Activated CD8-positive, alpha-beta memory T cell treated with anti-CD3 and anti-CD28 coated beads, Interleukin-2, amount 50 U/mL, for 48 hours (primary cell): Measurements from ENCODE around the gene ANXA6.
"Not testable (repeated sequence)": the region's sequence is repeated elsewhere in the genome, so short reads cannot be mapped to it uniquely, and the experiment has no call there.

Experiments
- DNase-seq: peaks from one replicate; pipeline ENCODE4 v3.0.0-alpha.2; 2020

Gene ANXA6

DNA sequence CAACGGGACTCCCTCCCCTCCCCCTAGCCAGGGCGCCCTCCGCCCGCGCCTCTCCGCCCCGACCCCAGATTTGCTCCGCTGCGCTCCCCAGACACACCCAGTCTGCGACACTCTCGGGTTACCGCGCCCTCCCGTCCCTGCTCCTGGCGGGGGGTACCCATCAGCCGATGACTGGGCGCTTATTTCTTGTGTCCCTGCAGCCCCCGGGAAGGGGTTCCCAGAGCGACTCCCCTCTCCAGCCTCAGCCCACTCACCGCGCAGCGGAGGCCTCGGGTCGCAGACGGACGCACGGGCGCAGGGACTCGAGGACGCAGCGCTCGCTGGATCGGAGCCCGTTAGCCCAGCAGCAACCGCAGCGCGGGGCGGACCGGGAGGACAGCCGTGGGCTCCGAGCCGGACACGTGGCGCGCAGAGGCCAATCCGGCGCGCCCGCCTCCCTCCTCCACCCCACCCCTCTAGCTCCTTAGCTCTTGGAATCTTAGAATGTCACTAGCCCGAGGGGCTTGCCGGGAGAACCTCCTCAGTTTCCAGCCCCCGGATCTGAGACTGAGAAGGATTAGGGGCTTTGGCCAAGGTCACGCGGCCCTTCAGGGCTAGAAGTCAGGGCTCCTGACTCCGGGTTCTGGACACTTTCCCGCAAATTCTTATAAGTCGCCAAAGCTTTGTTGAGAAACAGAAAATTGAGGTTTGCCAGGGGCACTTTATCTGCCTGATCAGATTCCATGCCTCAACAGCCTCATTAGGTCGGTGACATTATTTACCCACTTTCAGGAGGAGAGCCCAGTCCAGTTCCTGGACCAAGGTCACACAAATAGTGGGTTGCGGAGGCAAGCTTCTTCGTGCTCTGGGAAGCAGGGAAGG, at the start of gene ANXA6:
ANXA6 (minus strand) TSS at position 354 of the 861 bp plus-strand sequence. CDS start 9,878 bp downstream, outside the sequence.
- DNase-seq: peak; percentile 85

DNA sequence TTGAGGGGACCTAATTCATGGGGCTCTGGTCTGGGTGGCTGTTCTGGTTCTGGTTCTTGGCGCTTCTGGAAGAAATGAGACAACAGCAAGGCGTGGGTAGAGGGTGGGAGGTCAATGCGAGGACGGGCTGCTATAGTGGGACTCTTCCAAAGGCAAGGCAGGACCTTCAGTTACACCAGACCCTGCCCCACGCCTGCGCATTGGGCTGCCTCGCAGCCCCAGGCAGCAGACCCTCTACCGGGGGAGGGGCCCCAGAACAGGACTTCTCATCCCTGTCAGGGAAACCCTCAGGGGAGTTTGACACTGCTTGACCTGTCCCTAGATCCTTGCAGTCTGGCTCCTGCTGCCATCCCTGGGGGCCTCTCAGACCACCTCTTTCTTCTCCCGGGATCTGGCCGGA, 47.8 kb upstream of the ANXA6 start:
- peak; percentile 48 for DNase-seq

DNA sequence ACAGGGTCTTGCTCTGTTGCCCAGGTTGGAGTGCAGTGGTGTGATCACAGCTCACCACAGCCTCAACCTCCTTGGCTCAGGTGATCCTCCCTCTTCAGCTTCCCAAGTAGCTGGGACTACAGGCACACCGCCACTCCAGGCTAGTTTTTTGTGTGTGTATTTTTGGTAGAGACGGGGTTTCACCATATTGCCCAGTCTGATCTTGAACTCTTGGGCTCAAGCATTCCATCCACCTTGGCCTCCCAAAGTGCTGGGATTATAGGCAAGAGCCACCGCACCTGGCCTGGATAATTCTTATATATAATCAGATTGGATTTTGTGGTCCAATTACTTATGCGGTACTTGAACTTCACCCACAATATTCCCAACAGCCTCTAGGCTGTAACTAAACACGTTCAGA, 46.5 kb upstream of the ANXA6 start:
- peak; percentile 44 for DNase-seq

DNA sequence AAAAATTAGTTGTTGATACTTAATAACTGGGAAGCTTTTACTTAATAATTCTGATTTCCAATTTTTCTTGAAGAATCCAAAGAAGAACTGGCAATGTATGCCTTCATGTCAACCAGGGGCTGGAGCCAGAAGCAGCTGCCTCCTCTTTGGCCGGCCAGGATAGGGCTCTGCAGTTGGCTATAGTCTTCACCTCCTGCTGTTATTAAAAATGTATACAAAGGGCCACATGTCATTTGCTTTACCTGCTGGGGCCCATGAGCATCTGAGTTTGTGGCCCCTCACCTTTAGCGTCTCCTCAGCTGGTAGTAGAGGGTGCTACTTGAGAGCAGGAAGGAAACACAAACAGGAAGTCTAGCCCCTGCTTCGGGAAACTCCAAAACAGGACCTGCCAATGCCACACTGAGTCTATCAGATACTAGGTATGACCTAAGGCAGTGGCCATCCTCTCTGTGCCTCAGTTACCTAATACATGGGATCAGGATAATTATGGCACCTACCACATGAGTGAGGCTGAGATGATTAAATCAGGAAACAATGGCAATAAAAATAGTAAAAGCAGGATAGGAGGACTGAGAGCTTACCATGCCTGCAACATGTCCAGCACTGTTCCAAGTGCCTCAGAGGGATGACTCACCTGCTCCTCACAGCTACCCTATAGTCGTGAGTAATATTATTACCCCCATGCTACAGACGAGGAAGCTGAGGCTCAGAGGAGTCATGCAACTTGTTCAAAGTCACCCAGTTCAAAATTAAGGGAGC, 45.0 kb upstream of the ANXA6 start:
- peak; percentile 55 for DNase-seq

DNA sequence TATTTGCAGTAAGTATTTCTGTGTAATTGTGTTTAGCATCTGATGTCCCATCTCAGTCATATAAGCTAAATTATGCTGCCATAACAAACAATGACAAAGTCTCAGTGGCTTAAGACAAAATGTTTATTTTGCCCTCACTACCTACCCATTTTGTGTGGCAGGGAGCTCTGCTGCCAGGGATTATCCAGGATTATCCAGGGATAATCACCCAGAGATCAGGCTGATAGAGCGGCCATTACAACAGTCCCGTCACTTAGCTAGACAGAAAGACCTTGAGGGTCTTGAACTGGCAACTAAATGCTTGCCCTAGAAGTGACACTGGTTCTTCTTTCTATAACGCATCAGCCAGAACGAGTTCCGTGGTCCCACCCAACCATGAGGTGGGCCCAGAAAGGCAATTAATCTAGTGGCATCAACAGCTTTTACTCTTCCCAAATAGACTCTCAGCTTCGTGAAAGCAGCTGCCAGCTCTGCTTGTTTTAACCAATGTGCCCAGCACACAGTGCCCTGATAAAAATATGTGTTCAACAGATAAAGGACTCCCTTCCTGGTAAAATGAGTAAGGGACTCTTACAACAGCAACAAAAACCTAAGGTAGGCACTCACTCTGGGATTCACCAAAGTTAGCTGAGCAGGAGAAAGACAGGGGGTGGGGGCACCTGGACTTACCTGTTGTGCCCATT, 43.5 kb upstream of the ANXA6 start:
- DNase-seq: peak; percentile 34

DNA sequence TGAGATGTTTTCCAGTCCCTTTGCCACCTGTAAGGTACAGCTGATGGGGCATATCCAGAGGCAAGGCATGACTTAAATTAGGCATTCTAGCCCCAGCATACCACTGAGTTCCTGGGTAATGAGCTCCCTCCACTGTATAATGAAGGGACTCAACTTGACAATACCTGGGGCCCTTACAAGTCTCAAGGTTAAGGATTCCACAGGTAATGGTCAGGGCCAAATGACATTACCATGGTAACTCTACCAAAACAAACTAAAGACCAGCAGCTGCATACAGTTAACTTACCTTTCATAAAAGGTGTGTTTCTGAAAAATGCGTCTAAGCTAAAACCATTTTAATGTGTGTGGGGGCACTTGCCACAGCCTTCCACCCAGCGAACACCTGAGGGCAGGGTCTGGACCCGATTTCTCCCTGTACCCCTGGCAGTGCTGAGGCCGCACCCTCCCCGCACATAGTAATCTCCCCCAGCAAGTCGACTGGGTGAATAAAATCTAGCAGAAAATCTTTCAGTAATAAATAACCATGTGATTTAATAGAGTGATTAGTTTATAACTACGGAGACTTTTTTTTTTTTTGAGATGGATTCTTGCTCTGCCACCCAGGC, 42.1 kb upstream of the ANXA6 start:
- DNase-seq: no peak

DNA sequence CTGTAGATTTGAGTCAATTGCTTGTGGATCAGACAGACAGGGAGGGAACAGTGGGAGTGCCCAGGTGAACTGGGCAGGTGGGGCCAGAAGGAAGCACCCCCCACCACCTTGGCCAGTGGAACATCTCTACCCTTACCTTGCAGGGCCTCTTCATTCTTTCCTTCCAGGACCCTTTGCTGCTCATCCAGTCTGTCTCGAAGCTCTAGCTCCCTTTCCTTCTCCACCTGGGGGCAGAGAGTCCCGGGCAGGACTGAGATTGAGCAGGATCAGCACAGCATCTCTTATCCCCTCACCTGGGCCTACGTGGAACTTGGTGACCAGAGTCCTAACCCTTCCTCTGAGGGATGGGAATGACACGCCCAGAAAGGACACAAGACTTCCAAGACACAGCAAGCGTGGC, 41.3 kb upstream of the ANXA6 start:
- peak; percentile 40 for DNase-seq

DNA sequence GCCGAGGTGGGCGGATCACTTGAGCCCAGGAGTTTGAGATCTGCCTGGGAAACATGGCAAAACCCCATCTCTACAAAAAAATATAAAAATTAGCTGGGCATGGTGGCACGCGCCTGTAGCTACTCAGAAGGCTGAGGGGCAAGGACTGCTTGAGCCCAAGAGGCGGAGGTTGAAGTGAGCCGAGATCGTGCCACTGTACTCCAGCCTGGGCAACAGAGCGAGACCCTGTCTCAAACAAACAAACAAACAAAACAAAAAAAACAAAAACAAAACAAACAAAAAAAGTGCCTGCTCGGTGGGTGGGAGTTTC, 39.7 kb upstream of the ANXA6 start:
- DNase-seq: not testable (repeated sequence)

DNA sequence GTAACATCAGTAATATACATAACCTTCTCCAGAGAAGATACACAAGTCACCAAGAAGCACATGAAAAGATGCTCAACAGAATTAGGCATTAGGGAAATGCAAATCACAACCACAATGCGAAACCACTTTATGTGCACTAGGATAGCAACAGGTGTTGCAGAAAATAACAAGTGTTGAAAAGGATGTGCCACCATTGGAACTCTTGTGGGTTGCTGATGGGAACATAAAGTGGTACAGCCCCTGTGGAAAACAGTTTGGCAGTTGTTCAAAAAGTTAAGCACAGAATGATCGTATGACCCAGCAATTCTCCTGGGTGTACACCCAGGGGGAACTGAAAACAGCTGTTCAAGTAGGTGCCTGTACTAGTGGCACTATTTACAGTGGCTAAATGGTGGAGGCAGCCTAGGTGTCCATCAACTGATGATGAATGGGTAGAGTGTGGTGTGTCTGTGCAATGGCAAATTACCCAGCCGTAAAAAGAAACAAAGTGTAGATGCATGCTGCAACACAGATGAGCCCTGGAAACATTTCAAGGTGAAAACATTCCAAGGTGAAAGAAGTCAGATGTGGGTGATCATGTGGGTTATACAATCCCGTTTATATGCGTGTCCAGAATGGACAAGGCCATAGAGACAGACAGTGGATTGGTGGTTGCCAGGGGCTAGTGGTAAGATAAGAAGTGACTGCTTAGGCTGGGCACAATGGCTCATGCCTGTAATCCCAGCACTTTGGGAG, 39.1 kb upstream of the ANXA6 start:
- DNase-seq: peak; percentile 29

DNA sequence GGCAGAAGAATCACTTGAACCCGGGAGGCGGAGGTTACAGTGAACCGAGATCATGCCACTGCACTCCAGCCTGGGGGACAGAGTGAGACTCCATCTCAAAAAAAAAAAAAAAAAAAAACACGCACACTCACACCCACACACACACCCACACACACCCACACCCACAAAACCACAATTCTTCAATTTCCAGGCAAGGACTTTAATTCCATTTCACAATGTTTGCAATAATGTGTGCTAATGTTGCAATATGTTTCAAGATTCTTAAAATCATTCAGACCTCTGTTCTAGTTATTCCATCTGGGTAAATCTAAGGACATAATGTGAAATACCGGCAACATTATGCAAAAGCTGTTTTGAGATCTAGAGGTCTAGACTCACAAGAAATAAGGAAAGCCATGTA, 38.0 kb upstream of the ANXA6 start:
- peak; percentile 49 for DNase-seq

DNA sequence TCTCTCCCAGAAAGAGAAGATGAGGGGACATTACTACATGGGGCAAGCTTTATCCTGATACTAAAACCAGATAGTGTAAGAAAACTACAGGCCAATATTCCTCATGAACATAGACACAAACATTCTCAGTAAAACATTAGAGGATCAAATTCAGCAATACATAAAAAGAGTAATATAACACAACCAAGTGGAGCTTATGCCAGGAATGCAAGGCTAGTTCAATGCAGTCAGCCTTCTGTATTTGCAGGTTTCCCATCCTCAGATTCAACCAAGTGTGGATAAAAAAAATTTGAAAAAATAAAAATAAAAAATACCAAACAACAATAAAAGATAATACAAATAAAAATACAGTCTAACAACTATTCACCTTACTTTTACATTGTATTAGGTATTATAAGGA, 35.0 kb upstream of the ANXA6 start:
- DNase-seq: no peak

DNA sequence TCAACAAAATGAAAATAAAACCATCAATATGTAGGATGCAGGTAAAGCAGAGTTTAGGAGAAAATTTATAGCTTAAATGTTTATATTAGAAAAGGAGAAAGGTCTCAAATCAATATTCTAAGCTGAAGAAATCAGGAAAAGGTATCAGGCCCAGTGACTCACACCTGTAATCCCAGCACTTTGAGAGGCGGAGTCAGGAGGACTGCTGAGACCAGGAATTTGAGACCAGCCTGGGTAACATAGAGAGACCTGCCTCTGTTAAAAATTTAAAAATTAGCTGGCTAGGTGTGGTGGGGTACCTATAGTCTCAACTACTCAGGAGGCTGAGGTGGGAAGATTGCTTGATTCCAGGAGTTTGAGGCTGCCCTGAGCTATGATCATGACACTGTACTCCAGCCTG, 34.1 kb upstream of the ANXA6 start:
- DNase-seq: no peak

DNA sequence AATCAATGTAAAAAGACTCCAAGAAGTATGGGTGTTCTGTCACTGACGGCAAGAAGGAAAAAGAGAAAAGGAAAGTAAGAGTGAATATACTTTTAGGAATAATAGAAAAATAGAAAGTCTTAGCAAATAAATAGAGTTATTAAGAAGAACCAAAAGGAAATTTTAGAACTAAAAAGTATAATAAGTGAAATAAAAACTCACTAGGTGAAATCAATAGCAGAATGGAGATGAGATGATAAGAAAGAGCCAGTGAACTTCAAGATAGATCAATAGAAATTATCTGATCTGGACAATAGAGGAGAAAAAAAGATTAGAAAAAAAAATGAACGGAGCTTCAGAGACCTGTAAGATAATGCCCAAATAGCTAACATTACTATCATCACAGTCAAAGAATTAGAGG, 31.6 kb upstream of the ANXA6 start:
- no peak for DNase-seq

DNA sequence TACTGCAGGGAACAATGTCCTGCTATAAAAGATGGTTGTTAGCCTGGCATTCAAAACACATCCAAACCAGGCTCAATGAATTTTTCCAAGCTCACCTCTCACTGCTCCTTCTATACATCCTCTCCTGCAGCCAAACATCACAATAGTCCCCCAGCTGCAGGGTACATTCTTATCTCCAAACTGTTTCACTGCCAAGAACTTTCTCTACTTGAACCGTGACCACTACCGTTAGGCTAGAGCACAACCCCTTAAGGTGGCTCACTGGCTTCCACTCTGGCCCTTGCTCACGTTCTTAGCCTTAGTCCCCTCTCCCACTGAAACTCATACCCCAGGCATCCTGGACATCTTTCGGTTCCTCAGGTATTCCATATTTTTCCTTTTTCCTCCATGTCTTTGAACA, 29.0 kb upstream of the ANXA6 start:
- DNase-seq: no peak

DNA sequence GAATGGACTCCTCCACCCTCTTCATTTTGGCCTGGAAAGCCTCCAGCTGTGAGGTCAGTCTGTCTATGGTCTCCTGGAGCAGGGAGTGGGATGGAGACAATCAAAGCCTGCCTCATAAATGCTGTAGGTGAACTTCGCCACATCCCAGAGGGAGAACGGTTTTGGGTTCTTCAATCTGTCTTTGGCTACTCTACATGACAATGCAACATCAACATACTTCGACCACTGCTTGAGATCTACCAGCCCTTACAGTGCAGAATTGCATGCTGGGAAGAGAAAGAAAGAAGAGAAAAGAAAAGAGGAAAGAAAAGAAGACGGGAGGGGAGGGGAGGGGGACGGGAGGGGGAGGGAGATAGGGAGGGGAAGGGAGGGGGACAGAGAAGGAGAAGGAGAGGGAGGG, 28.5 kb upstream of the ANXA6 start:
- no peak for DNase-seq

DNA sequence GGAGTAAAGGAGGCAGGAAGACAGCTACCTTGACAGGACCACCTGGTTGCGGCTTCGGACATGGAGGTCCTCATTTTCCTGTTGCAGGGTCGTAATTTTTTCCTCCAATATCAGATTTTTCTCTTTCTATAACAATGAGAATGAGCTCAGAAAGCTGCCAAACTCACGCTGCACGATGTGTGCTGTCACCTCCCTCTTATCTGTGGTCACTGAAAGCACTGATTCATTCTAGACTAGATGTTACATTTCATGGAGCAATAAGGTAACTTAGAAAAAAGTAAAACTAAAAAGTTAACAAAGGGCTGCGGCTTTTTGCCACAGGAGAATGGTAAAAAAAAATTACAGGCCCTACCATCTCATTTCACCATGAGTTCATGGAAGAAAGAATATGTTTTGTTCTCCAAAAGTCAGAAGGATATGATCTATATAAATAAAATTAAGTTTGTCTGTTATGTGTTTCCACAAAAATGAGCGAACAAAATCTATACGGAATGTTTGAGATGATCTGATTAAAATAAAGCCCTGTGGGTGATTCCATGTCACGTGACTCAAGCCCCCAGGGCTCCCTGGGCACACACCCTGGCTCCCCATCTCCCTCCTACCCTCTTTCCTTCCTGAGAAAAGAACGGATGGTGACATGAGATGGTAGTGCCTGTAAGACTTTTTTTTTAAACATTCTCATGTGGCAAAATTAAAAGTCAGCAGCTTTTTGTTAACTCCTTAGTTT, 26.9 kb upstream of the ANXA6 start:
- DNase-seq: peak; percentile 44

DNA sequence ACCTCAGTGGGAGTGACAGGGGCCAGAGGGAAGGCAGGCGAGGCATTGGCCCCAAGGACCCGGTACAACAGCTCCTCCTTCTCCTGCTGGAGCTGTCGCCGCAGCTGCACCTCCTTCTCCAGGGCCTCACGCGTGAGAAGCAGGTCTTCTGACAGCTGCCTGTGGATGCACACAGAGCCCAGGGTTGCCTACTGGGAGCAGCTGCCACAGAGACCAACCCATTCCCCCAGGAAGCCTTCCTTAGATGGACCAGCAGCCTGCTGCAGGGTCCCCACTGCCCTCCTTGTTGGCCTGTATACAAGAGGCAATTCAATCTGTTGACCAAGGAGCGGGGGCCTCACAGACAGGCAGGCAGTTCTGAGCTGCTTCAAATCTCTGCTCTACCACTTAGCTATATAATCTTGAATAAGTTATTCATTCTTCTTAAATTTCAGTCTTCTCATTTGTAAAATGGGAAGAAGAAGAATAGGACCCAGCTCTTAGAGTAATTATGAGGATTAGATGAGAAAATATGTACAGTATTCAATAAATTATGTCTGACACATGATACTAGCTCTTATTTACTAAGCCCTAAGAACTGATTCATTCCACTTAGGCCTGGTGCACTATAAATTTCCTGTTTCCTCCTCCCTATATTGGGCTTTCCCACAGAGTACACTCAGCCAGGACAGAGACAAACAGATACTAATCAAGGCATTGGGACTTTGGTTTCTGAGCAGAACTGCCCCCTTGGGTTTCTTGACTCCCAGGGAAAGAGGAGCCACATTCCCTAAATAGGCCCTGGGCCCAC, 26.1 kb upstream of the ANXA6 start:
- DNase-seq: peak; percentile 48

DNA sequence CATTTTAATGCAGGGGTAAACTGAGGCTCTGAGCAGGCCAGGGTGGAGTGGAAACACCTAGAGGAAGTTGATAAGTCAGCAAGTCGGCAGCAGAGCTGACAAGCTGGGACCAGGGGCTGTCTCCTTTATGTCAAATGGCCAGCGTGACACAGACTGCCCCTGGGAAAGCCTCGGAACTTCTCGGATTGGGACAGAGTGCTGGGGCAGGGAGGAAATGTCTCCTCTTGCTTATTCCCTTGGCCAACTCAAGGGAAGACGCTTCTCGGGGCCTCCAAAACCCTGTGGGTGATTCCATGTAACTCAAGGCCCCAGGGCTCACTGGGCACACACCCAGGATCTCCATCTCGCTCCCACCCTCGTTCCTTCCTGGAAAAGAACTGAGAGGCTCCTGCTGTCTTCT, 25.4 kb upstream of the ANXA6 start:
- peak; percentile 32 for DNase-seq

DNA sequence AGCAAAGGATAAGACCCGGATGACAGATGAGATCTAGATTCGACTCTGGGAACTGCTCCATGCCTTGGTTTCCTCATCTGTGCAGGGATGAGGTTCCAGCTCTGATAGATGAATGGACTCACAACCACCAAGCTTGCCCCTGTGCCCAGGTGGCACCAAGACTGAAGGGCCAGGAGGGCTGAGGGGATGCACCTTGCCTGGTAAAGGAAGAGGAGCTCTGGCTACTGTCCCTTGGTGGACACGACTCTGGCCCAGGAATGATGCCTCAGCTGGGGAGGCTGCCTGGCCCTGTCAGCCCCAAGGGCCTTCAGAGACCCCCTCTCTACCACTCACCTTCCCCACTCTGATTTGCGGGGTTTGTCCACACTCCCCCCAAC, 24.9 kb upstream of the ANXA6 start:
- peak; percentile 40 for DNase-seq

DNA sequence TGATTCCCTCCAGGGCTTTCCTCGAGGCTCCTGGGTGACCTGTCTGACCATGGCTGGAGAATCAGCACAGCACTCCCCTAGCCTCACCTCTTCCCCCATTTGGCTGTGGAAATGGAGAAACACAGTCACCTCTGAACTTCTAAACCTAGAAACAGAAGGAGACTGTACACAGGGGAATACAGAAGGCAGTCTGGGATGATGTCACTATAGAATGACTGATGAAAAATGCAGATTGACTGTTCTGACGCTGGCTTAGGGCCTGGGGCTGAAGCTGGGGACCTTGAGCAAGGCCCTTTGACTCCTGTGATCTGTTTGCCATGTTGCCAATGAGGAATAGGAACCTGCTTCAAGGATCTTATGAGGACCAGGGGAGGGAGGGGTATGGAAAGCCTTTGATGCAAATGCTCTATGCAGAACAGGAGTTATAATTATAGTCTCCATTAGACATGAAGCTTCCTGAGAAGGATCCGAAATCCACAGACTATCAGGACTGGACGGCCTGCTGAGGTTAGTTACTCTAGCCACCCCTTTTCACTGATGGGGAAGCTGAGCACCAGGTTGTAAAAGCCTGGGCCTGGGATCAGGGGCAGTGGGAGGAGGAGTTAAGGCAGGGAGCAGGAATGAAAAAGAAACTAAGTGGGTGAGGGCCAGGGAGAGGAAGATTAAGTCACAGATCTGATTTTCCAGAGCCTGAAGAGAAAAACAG, 24.4 kb upstream of the ANXA6 start:
- peak; percentile 29 for DNase-seq
